Measurements from ENCODE around the gene PLGRKT.
"Not testable (repeated sequence)": the region's sequence is repeated elsewhere in the genome, so short reads cannot be mapped to it uniquely, and the experiment has no call there.

The PLGRKT gene, protein sequence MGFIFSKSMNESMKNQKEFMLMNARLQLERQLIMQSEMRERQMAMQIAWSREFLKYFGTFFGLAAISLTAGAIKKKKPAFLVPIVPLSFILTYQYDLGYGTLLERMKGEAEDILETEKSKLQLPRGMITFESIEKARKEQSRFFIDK

DNA sequence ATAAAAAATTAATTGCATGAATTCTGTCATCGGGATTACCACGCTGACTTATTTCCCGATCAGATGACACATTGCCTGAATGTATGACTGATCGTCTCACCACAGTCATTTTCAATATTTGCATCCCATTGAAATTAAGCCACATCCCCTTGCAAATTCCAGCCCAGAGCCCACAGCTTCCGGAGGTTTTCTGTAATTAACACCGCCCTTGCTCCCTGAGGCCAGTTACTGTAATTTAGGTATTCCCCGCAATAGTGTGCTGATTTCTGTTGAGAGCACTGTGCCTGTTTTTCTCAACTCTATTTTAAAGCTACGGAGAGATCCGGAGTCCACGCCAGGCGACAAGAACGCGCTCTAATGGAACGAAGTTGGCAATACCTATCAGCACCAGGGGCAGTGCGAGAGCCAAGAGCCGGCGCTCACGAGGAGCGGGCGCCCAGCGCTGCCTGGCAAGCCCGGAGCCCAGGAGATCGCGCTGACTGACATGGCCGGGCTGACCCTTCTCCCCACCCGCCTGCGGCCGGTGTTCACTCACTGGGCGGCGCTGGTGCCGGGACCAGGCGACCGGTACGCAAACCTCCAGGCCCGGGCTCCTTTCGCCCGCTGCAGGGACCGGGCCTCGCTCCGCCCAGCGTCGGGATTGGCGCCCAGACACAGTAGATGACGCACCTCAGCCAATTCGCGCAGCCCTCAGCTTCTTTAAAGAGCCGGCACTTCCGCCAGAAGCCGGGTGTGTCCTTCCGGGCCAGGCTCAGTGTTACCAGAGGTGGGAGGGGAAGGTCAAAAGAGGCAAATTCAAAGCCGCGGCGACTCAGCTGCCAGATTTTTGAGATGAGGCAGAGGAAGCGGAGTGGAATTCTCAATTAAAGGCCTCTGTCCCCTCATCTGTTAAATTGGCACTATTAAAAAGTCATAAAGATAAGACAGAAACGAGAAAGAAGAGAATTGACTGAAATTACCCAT, at the start of gene PLGRKT:
Gene PLGRKT (minus strand): TSS at position 672 of the 963 bp plus-strand sequence. CDS start 5,948 bp downstream, outside the sequence.
- peak; percentile 77 to 80 for DNase-seq (ENCODE audit: low read depth in 2 of 2)

DNA sequence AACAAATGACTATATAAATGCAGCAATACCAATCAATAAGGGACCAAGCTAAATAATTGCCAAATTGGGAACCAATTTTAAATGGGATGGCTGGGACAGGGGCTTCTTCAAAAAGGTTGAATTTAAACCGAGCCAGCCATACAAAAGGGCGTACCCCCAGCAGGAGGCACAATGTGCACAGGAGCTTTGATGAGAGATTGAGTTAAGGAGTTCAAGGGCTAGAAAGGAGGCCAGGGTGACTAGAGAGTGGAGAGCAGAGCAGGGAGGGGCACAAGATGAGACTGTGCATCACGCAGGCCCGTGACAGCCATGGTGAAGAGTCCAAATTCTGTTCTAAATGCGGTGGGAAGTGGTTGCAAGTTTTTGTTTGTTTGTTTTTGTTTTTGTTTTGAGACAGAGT, 49.3 kb upstream of the PLGRKT start:
- no peak for DNase-seq (ENCODE audit: low read depth in 2 of 2)

GRCh38 chr9:5485378-5486085, 47.8 kb upstream of the PLGRKT start:
- DNase-seq (ENCODE audit: low read depth in 2 of 2) = no peak

- no peak for DNase-seq (ENCODE audit: low read depth in 2 of 2)
Measured at GRCh38 chr9:5483306-5483705, 45.6 kb upstream of the PLGRKT start.

- no peak for DNase-seq (ENCODE audit: low read depth in 2 of 2)
Measured at GRCh38 chr9:5482194-5482593, 44.5 kb upstream of the PLGRKT start.

DNA sequence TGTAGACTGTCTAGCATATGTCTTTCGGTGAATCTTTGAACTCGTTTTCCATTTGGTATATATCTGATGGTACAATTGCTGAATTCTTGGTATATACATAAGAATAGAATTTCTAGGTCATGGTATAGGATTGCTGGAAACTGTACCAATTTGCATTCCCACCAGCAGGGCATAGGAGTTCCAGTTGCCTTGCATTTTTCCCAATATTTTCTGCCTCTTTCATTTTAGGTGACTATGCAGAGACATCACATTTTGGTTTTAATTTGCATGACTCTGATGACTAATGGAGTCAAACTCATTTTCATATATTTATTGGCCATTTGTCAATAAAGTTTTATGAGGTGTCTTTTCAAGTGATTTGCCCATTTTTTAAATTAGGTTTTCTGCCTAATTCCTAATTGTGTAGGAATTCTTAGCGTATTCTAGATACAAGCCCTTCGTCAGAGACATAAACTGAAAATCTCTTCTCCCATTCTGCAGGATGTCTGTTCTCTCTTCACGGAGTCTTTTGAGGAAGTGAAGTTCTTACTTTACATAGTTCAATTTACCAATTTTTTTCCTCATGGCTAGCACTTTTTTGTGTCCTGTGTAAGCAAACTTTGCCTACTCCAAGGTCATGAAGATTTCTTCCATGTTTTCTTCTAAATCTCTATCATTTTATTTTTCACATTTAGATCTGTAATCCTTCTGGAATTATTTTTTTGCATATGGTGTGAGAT, 43.8 kb upstream of the PLGRKT start:
- DNase-seq (ENCODE audit: low read depth in 2 of 2) = no peak

- no peak for DNase-seq (ENCODE audit: low read depth in 2 of 2)
Measured at GRCh38 chr9:5480919-5481318, 43.2 kb upstream of the PLGRKT start.

DNA sequence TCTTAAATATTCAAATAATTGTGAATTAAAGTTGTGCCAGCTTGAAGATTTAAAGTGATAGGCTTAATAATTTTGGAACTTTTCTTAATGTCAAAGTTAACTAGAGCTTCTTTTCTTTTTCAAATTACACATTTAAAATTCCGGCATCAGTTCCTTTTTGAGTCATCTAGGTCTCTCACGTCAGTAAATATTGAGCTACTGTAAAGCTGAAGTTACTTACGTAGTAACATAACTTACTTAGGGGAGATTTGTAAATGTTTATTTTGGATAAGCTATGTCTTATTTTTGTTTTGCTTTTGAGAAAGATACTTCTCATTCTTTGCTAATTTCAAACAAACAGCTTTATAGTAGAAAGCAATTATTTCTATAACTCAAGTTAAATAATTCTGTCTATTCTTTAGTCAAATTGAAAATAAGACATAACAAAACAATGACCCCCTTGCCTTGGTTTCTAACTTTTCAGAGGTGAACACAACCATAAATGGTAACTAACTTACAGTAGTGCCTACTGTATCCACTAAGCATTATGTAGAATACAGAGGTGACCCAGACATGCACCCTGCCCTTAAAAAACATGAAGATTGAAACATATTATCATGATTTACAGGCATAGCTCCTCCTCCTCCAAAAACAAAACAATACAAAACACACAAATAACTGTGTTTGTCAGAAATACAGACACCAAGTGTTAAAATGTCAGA, 42.4 kb upstream of the PLGRKT start:
- DNase-seq (ENCODE audit: low read depth in 2 of 2) = no peak

DNA sequence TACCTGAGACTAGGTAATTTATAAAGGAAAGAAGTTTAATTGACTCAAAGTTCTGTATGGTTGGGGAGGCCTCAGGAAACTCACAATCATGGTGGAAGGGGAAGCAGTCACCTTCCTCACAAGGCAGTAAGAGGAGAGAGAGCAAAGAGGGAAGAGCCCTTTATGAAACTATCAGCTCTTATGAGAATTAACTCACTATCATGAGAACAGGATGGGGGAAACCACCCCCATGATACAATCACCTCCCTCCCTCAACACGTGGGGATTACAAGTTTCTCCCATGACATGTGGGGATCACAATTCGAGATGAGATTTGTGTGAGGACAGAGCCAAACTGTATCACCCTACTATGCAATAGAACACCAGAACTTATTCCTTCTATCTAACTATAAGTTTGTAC, 40.5 kb upstream of the PLGRKT start:
- no peak for DNase-seq (ENCODE audit: low read depth in 2 of 2)

DNA sequence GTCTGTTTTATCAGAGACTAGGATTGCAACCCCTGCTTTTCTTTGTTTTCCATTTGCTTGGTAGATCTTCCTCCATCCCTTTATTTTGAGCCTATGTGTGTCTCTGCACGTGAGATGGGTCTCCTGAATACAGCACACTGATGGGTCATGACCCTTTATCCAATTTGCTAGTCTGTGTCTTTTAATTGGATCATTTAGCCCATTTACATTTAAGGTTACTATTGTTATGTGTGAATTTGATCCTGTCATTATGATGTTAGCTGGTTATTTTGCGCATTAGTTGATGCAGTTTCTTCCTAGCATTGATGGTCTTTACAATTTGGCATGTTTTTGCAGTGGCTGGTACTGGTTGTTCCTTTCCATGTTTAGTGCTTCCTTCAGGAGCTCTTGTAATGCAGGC, 37.9 kb upstream of the PLGRKT start:
- not testable (repeated sequence) for DNase-seq (ENCODE audit: low read depth in 2 of 2)

- DNase-seq (ENCODE audit: low read depth in 2 of 2) = no peak
Measured at GRCh38 chr9:5470816-5471215, 33.1 kb upstream of the PLGRKT start.

GRCh38 chr9:5470122-5470521, 32.4 kb upstream of the PLGRKT start:
- no peak for DNase-seq (ENCODE audit: low read depth in 2 of 2)

- DNase-seq (ENCODE audit: low read depth in 2 of 2) = no peak
Measured at GRCh38 chr9:5468850-5469249, 31.1 kb upstream of the PLGRKT start.

GRCh38 chr9:5466766-5467165, 29.0 kb upstream of the PLGRKT start:
- no peak for DNase-seq (ENCODE audit: low read depth in 2 of 2)

DNA sequence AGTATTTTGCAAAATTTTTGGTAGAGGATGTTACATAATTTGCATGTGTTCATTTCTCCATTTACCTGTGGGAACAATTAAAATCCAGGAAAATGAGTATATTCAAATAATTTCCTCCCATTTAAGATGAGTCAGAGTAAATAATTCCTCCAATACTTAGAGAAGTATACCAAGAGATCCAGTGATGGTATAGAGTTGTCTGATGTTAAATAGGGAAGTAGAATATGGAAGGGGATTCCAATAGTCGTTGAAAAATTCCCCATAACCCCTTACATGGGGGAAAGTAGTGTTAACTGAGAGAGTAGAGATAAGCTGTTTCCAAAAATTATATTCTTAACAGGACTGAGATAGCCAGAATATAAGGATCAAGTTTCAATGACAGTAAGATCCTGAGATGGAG, 28.3 kb upstream of the PLGRKT start:
- no peak for DNase-seq (ENCODE audit: low read depth in 2 of 2)

GRCh38 chr9:5464831-5465330, 27.2 kb upstream of the PLGRKT start:
- not testable (repeated sequence) for DNase-seq (ENCODE audit: low read depth in 2 of 2)

- DNase-seq (ENCODE audit: low read depth in 2 of 2) = no peak
Measured at GRCh38 chr9:5460157-5460556, 22.4 kb upstream of the PLGRKT start.

DNA sequence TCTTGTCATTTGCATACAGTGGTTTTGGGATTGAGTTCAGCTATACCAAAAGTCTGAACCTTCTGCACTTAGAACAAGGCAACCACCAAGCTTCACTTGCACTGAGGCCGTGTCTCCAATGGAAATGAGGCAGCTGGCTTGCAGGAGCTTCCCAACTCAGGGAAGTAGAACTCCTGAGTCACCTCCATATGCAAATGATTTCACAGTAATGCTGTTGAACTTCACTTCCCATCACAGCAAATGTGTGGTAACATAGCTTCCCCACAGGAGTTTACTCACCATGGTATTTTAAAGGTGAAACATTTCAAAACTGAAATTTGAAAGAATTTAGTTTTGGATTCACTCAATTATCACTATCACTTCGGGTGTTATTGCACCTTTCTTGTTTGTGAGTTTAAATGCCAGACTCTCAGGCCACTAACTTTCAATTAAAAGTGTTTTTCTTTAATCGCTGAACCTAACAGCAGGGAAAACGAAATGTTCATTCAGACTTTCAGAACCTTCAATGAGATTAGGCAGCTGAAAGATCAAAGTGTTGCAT, 21.6 kb upstream of the PLGRKT start:
- no peak for DNase-seq (ENCODE audit: low read depth in 2 of 2)

DNA sequence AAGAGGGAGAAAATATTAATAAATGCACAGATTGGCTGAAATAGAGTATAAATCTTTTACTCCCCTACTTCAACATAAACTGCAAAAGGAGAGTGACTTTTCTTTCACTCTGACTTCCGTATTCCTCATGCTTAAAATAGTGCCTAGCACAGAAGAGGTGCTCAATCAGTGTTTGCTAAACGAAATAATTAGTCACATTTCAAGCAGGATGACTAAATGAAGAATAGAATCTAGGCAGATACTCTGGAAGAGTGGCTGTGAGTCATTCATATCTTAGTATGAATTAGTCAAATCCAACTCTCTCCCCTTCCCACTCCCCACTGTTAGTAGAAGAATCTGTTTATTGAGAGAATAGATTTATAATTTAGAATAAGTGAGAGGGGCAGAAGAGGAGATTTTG, 17.5 kb upstream of the PLGRKT start:
- no peak for DNase-seq (ENCODE audit: low read depth in 2 of 2)

DNA sequence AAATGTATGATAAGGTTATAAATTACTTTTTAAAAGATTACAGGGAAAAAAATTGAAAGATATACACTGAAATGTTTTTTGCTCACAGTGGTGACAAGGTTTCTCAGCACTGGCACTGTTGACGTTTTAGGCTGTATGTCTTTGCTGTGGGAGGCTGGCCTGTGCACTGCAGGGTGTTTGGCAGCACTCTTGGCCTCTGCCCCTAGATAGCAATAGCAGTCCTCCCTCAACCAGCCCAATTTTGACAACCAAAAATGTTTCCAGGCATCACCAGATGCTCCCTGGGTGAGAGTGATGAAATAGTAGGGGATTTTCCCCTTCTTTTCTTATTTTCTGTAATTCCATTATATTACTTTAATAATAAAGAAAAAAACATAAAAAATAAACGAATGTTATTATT, 15.9 kb upstream of the PLGRKT start:
- no peak for DNase-seq (ENCODE audit: low read depth in 2 of 2)

DNA sequence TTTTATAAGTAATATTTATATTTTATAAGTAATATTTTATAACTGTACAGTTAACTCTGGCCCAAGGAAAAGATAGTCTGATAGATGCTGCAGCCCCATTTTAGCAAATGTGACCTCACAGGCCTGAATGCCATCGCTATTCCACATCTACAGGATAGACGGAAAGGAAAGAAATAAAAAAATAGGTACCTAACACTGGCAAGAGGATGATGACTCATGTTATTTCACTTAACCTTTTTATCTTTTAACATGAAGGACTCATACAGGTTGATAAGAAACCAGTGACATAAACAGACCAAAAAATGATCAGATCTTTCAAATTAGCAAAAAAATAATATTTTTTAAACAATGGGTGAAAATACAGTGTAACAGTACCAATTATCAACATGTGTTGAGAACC, 15.3 kb upstream of the PLGRKT start:
- no peak for DNase-seq (ENCODE audit: low read depth in 2 of 2)

All from stimulated activated CD8-positive, alpha-beta memory T cell treated with anti-CD3 and anti-CD28 coated beads, Interleukin-7, amount 100 ng/mL, for 1 hour (primary cell).